Embryonic facial prominence (tissue), 1 donor: Measurements from ENCODE around the gene PCDHA4.

ENCODE experiments used
- DNase-seq: peaks from one replicate; pipeline ENCODE4 v3.0.0-alpha.2; 2016; ENCODE audit errors: extremely low spot score

PCDHA4 gene

GRCh38 chr5:140855772-140856674 lies 49.2 kb downstream of the PCDHA4 start, which contains the start of gene PCDHA10:
PCDHA10 (plus strand) TSS chr5:140855897; CDS start chr5:140856049, 152 bp downstream.
- DNase-seq = no peak

- no peak for DNase-seq
These were observed 50.5 kb downstream of the PCDHA4 start for GRCh38 chr5:140857177-140857986.

- DNase-seq = no peak
These were observed 51.0 kb downstream of the PCDHA4 start for GRCh38 chr5:140857987-140858240.

DNA sequence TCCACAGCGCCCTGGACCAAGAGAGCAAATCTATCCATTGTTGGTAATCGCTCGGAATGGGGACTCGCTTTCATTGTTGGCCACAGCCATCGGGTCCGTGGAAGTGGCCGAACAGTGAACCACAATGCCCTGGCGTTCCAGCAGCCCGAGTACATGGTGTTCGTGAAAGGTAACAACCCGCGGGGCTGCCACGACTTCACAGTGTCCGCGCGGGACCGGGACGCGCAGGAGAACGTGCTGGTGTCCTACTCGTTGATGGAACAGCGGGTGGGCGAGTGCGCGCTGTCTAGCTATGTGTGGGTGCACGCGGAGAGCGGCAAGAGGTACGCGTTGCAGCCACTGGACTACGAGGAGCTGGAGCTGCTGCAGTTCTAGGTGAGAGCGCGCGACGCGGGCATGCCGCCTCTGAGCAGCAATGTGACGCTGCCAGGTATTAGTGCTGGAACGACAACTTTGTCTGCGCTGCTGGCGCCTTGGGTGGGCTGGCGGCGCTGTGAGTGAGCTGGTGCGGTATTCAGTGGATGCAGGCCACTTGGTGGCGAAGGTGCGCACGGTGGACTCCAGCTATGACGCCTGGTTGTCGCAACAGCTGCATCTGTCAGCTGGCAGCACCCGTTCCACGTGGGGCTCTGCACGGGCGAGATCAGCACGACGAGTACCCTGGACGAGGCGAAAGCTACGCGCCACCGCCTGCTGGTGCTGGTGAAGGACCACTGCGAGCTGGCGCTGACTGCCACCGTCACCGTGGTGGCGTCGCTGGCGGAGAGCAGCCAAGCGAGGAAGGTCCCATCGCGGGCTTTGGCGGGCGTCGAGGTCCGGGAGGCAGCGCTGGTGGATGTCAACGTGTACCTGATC lies 55.8 kb downstream of the PCDHA4 start:
- DNase-seq = no peak
